ENCODE measurements around the gene MORN3. TPM values are rescaled to one million over a fixed set of nuclear protein-coding genes. Genes with fewer than 3 reads are reported as not detected.
"Not testable (repeated sequence)": the region's sequence is repeated elsewhere in the genome, so short reads cannot be mapped to it uniquely, and the experiment has no call there.

Gene MORN3
- total RNA-seq (under 1 TPM in 2 of 5 donors, not detected in 3; under 0.01 to 0.55 TPM), polyA plus RNA-seq (under 1 TPM; 0.20 to 0.87 (median 0.46) TPM)
- long read RNA-seq, donor 1 = 0 reads
- long read RNA-seq, donor 2 = 0 reads
- long read RNA-seq, donor 3 = 0 reads
- long read RNA-seq, donor 4 = 0 reads
- long read RNA-seq, donor 5, partial matches to known transcripts = 0 of 1 reads
- long read RNA-seq, donor 5, other reads (novel, unspliced or antisense) = 0 of 1 reads
- long read RNA-seq, donor 6 = 0 reads
- long read RNA-seq, donor 7 = 0 reads
- long read RNA-seq, donor 8 = 0 reads
- long read RNA-seq, donor 9 = 0 reads
- long read RNA-seq, donor 10 = 0 reads

DNA sequence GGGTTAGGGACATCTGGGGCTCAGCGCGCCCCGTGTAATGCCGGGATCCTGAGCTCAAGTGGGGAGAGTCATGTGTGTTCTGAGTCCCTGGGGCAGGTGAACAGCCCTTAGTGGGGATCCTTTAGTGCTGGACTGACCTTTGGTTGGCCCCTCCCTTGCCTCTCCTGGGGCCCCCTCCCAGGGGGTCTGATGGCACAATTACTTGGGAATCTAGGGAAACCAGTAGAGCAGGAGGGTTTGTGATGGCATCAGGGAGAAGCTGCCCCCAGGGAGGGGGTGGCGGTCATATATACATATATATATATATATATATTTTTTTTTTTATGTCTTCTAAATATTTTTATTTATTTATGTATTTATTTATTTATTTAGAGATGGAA lies at the start of gene MORN3:
Gene MORN3 (minus strand): TSS at position 134 of the 380 bp plus-strand sequence. CDS start 171 bp downstream, outside the sequence.
- WGBS, 5 donors = 95 to 100% (median 100%) methylated on average over 5 of the region's 5 CpGs
- Histone ChIP-seq H3K4me3 (no peak within 1 kb of the TSS), H3K9me3 (no peaks in the 10 kb centered on the region), H3K36me3 (no peaks in the 10 kb centered on the region), H3K4me1 (peaks cover 15 to 24% (median 18%) of the 10 kb centered on the region in 4 donors), H3K27me3 (no peaks in the 10 kb centered on the region), H3K27ac (no peak within 1 kb of the TSS)
- intact Hi-C loops (cut with DNase I; ENCODE audit: low total_unique reads) = loop anchor here (10.0 kb wide), 1 partner anchor 175 kb away; no protein-coding TSS in a partner anchor
- TF ChIP-seq, protein P1, sequence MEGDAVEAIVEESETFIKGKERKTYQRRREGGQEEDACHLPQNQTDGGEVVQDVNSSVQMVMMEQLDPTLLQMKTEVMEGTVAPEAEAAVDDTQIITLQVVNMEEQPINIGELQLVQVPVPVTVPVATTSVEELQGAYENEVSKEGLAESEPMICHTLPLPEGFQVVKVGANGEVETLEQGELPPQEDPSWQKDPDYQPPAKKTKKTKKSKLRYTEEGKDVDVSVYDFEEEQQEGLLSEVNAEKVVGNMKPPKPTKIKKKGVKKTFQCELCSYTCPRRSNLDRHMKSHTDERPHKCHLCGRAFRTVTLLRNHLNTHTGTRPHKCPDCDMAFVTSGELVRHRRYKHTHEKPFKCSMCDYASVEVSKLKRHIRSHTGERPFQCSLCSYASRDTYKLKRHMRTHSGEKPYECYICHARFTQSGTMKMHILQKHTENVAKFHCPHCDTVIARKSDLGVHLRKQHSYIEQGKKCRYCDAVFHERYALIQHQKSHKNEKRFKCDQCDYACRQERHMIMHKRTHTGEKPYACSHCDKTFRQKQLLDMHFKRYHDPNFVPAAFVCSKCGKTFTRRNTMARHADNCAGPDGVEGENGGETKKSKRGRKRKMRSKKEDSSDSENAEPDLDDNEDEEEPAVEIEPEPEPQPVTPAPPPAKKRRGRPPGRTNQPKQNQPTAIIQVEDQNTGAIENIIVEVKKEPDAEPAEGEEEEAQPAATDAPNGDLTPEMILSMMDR (IDR thresholded peaks at IDR 0.05) = no peak
- TF ChIP-seq POLR2AphosphoS5 (IDR thresholded peaks at IDR 0.05) (no peak), POLR2A (IDR thresholded peaks at IDR 0.05) (no peak)
- DNase-seq = no peak

DNA sequence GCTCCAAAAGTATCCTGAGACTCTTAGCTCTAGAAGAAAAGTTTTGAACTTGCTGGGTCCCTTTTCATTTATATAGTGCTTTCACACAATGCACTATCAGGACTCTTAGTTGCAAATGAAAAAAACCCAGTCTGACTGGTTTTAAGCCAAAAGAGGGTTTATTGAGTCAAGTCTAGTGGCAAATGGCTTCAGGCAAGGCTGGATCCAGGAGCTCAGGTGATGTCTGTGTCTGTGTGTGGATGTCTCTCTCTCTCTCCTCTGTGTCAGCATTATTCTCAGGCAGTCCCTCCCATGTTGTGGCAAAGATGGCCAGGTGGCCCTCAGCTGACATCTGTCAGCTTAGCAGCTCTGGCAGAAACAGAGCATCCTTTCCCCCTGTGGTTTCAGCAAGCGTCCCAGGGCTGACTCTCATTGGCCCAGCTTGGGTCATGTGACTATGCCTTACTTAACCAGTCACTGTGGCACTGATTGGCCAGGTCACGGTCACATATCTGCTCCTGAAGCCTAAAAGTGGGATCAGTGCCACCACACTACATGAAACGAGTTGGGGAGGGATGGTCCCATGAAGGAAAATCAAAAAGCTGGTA lies 49.3 kb upstream of the MORN3 start:
- H3K27me3 ChIP-seq = no peaks in the 10 kb centered on the region
- intact Hi-C loops (cut with DNase I; ENCODE audit: low total_unique reads) = no loop called here
- TF ChIP-seq POLR2AphosphoS5 (IDR thresholded peaks at IDR 0.05) = no peak
- no peak for TF ChIP-seq POLR2A (IDR thresholded peaks at IDR 0.05)
- TF ChIP-seq, protein P1 (IDR thresholded peaks at IDR 0.05) = no peak
- no peak for TF ChIP-seq EP300 (IDR thresholded peaks at IDR 0.05)

DNA sequence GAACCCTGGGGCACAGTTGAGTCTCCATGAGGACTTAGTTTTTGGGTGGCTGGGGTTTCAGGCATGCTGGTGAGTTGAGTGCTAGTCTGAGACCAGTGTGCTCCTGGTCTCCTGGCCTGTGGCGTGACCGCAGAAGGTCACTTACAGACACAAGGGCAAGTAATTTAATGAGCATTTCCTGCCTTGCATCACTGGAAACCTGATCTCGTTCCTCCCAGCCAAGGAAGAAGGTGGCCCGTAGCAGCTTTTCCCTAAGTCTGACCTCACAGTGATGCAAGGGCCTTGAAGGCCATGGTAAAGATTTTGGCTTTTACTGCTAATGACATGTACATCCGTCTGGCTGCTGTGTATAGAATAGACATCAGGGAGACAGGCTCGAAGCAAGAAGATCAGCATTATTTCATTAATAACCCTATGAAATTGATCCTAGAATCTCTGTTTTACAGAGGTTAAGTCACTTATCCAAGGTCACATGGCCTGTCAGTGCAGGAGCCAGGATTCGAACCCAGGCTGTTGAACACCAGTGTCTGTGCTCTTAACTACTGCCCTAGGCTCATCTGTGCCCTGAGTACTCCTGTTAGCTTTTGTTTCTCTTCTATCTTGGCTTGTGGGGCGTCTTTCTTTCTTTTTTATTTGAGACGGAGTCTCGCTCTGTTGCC lies 47.7 kb upstream of the MORN3 start:
- H3K27me3 ChIP-seq = no peaks in the 10 kb centered on the region
- intact Hi-C loops (cut with DNase I; ENCODE audit: low total_unique reads) = no loop called here
- peaks cover 12 to 22% (median 18%) of the 10 kb centered on the region in 4 donors for H3K4me1 ChIP-seq
- no peak overlapping the region for H3K27ac ChIP-seq
- H3K4me3 ChIP-seq = no peak overlapping the region
- no peak for TF ChIP-seq POLR2AphosphoS5 (IDR thresholded peaks at IDR 0.05)
- TF ChIP-seq POLR2A (IDR thresholded peaks at IDR 0.05) = no peak
- TF ChIP-seq, protein P1 (IDR thresholded peaks at IDR 0.05) = no peak
- no peak for TF ChIP-seq EP300 (IDR thresholded peaks at IDR 0.05)
- DNase-seq = peak in 1 of 2 donors; percentile 30
- WGBS, 5 donors = 82 to 86% (median 84%) methylated on average over 10 of the region's 10 CpGs
- H3K9me3 ChIP-seq = no peaks in the 10 kb centered on the region
- no peaks in the 10 kb centered on the region for H3K36me3 ChIP-seq

More for the DNA sequence above, 49.3 kb upstream of the MORN3 start:
- Histone ChIP-seq H3K4me1 (peaks cover 5 to 13% (median 8%) of the 10 kb centered on the region in 4 donors), H3K27ac (no peak overlapping the region), H3K4me3 (no peak overlapping the region), H3K36me3 (no peaks in the 10 kb centered on the region), H3K9me3 (no peaks in the 10 kb centered on the region)
- 88 to 96% (median 91%) methylated on average over 3 of the region's 3 CpGs for WGBS, 5 donors
- no peak for DNase-seq

GRCh38 chr12:121715862-121716435 lies 46.5 kb upstream of the MORN3 start:
- DNase-seq = no peak
- intact Hi-C loops (cut with DNase I; ENCODE audit: low total_unique reads) = no loop called here
- 79 to 82% (median 81%) methylated on average over 6 of the region's 6 CpGs for WGBS, 5 donors
- Histone ChIP-seq H3K9me3 (no peaks in the 10 kb centered on the region), H3K36me3 (no peaks in the 10 kb centered on the region), H3K4me3 (no peak overlapping the region), H3K4me1 (peaks cover 20 to 31% (median 27%) of the 10 kb centered on the region in 4 donors), H3K27ac (no peak overlapping the region), H3K27me3 (no peaks in the 10 kb centered on the region)
- TF ChIP-seq POLR2A (IDR thresholded peaks at IDR 0.05) = no peak
- TF ChIP-seq EP300 (IDR thresholded peaks at IDR 0.05) = no peak
- TF ChIP-seq, protein P1 (IDR thresholded peaks at IDR 0.05) = no peak
- TF ChIP-seq POLR2AphosphoS5 (IDR thresholded peaks at IDR 0.05) = no peak

DNA sequence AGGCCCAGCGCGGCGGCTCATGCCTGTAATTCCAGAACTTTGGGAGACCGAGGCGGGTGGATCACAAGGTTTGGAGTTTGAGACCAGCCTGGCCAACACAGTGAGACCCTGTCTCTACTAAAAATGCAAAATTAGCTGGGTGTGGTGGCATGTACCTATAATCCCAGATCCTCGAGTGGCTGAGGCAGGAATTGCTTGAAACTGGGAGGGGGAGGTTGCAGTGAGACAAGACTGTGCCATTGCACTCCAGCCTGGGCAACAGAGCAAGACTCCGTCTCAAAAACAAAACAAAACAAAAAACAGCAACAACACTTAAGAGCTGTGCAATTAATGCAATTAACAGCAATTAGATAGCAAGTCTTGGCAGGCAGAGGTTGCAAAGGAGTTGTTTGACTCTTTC lies 45.6 kb upstream of the MORN3 start:
- H3K27me3 ChIP-seq; intact Hi-C loops (cut with DNase I; ENCODE audit: low total_unique reads); H3K9me3 ChIP-seq; H3K36me3 ChIP-seq; DNase-seq; H3K4me3 ChIP-seq: not testable (repeated sequence)
- Histone ChIP-seq H3K27ac (peak overlapping the region in 1 of 5 donors; percentile 92), H3K4me1 (peaks cover 20 to 38% (median 27%) of the 10 kb centered on the region in 4 donors)
- 93 to 97% (median 95%) methylated on average over 7 of the region's 7 CpGs for WGBS, 5 donors
